Activated naive CD8-positive, alpha-beta T cell treated with anti-CD3 and anti-CD28 coated beads, Interleukin-2, amount 10 ng/mL, durations not matched to agents 7 days and 5 days (primary cell): Measurements from ENCODE around the gene TJP1. TPM values are rescaled to one million over a fixed set of nuclear protein-coding genes. Genes with fewer than 3 reads are reported as not detected.

Experiments
- ATAC-seq: fragments of 150-1000 bp; cut with Tn5 transposase; one replicate; pipeline ENCODE4 v1.10.0; 2021; ENCODE audit warnings: low read depth, moderate library complexity
- POLR2A ChIA-PET: fragments of 350-600 bp; sonication (Branson Sonifier 250); formaldehyde crosslinking; loops from one replicate; lab custom pipeline; 2021; ENCODE audit warnings: antibody characterized with exemption; lab: Charles Lee
- DNase-seq: peaks from one replicate; pipeline ENCODE4 v3.0.0; 2021
- H3K27ac Mint-ChIP-seq: one replicate; pipeline ENCODE4 v1.8.0; 2022; ENCODE audit warnings: mild to moderate bottlenecking, mixed read lengths
- H3K27me3 Mint-ChIP-seq: one replicate; pipeline ENCODE4 v1.8.0; 2022; ENCODE audit warnings: mild to moderate bottlenecking, moderate library complexity, mixed read lengths
- H3K36me3 Mint-ChIP-seq: one replicate; pipeline ENCODE4 v1.8.0; 2021; ENCODE audit warnings: mild to moderate bottlenecking, mixed read lengths
- H3K4me1 Mint-ChIP-seq: one replicate; pipeline ENCODE4 v1.8.0; 2021; ENCODE audit warnings: mixed read lengths
- H3K4me3 Mint-ChIP-seq: one replicate; pipeline ENCODE4 v1.8.0; 2022; ENCODE audit warnings: mild to moderate bottlenecking, moderate library complexity, mixed read lengths
- H3K9me3 Mint-ChIP-seq: one replicate; pipeline ENCODE4 v1.8.0; 2021; ENCODE audit warnings: mixed read lengths
- total RNA-seq, 2 experiments: library from RNA; stranded (reverse); gene quantifications; one replicate each; pipeline ENCODE4 v1.2.3, GENCODE V29; 2021

TJP1 gene
- not detected for total RNA-seq

GRCh38 chr15:29822100-29822683 lies at the start of gene TJP1:
Gene TJP1, minus strand, starts transcription at chr15:29822468. Its CDS starts 440 bp downstream, at chr15:29822028.
- Mint-ChIP-seq H3K36me3 (no peaks in the 10 kb centered on the region), H3K4me1 (peaks cover 14% of the 10 kb centered on the region), H3K27ac (no peak within 1 kb of the TSS), H3K4me3 (no peak within 1 kb of the TSS), H3K27me3 (peaks cover 77% of the 10 kb centered on the region), H3K9me3 (peaks cover 6% of the 10 kb centered on the region)
- DNase-seq: no peak
- ATAC-seq: no peak
- POLR2A ChIA-PET: no interaction called here

- H3K9me3 Mint-ChIP-seq: no peaks in the 10 kb centered on the region
- H3K36me3 Mint-ChIP-seq: no peaks in the 10 kb centered on the region
- DNase-seq (no peak), ATAC-seq (no peak)
- POLR2A ChIA-PET: no interaction called here
- no peak overlapping the region for H3K27ac Mint-ChIP-seq
- no peak overlapping the region for H3K4me3 Mint-ChIP-seq
- H3K4me1 Mint-ChIP-seq: no peaks in the 10 kb centered on the region
- peaks cover 11% of the 10 kb centered on the region for H3K27me3 Mint-ChIP-seq
Measured at GRCh38 chr15:29871401-29871800, 49.1 kb upstream of the TJP1 start.

- POLR2A ChIA-PET: no interaction called here
- H3K27me3 Mint-ChIP-seq: peaks cover 11% of the 10 kb centered on the region
- no peak overlapping the region for H3K4me3 Mint-ChIP-seq
- no peaks in the 10 kb centered on the region for H3K9me3 Mint-ChIP-seq
- DNase-seq (no peak), ATAC-seq (no peak)
- no peak overlapping the region for H3K27ac Mint-ChIP-seq
- H3K4me1 Mint-ChIP-seq: no peaks in the 10 kb centered on the region
- H3K36me3 Mint-ChIP-seq: no peaks in the 10 kb centered on the region
Measured at GRCh38 chr15:29870495-29871151, 48.4 kb upstream of the TJP1 start.

- H3K27ac Mint-ChIP-seq: no peak overlapping the region
- no peak overlapping the region for H3K4me3 Mint-ChIP-seq
- H3K4me1 Mint-ChIP-seq: no peaks in the 10 kb centered on the region
- peaks cover 11% of the 10 kb centered on the region for H3K27me3 Mint-ChIP-seq
- no peaks in the 10 kb centered on the region for H3K9me3 Mint-ChIP-seq
- DNase-seq: no peak
- no peak for ATAC-seq
- POLR2A ChIA-PET: no interaction called here
- H3K36me3 Mint-ChIP-seq: no peaks in the 10 kb centered on the region
Measured at GRCh38 chr15:29867241-29868000, 45.2 kb upstream of the TJP1 start.

- no peak for DNase-seq
- Mint-ChIP-seq H3K27me3 (peaks cover 9% of the 10 kb centered on the region), H3K27ac (no peak overlapping the region), H3K4me3 (no peak overlapping the region), H3K4me1 (no peaks in the 10 kb centered on the region), H3K9me3 (no peaks in the 10 kb centered on the region), H3K36me3 (no peaks in the 10 kb centered on the region)
- POLR2A ChIA-PET: no interaction called here
- ATAC-seq: no peak
Measured at GRCh38 chr15:29866337-29866736, 44.1 kb upstream of the TJP1 start.

- ATAC-seq: no peak
- H3K36me3 Mint-ChIP-seq: no peaks in the 10 kb centered on the region
- POLR2A ChIA-PET: no interaction called here
- no peak overlapping the region for H3K27ac Mint-ChIP-seq
- no peak overlapping the region for H3K4me3 Mint-ChIP-seq
- no peak for DNase-seq
- no peaks in the 10 kb centered on the region for H3K9me3 Mint-ChIP-seq
- peaks cover 1% of the 10 kb centered on the region for H3K4me1 Mint-ChIP-seq
- peaks cover 2% of the 10 kb centered on the region for H3K27me3 Mint-ChIP-seq
Measured at GRCh38 chr15:29864501-29864900, 42.2 kb upstream of the TJP1 start.

- peaks cover 1% of the 10 kb centered on the region for H3K4me1 Mint-ChIP-seq
- DNase-seq (no peak), ATAC-seq (no peak)
- H3K27ac Mint-ChIP-seq: no peak overlapping the region
- POLR2A ChIA-PET: no interaction called here
- peaks cover 2% of the 10 kb centered on the region for H3K27me3 Mint-ChIP-seq
- no peaks in the 10 kb centered on the region for H3K36me3 Mint-ChIP-seq
- no peak overlapping the region for H3K4me3 Mint-ChIP-seq
- H3K9me3 Mint-ChIP-seq: no peaks in the 10 kb centered on the region
Measured at GRCh38 chr15:29863438-29863837, 41.2 kb upstream of the TJP1 start.

GRCh38 chr15:29862271-29862670 lies 40.0 kb upstream of the TJP1 start:
- Mint-ChIP-seq H3K36me3 (no peaks in the 10 kb centered on the region), H3K4me3 (no peak overlapping the region)
- ATAC-seq: no peak

GRCh38 chr15:29860872-29861271 lies 38.6 kb upstream of the TJP1 start:
- Mint-ChIP-seq H3K27me3 (peaks cover 3% of the 10 kb centered on the region), H3K4me1 (peaks cover 1% of the 10 kb centered on the region), H3K9me3 (no peaks in the 10 kb centered on the region), H3K27ac (no peak overlapping the region), H3K4me3 (no peak overlapping the region), H3K36me3 (no peaks in the 10 kb centered on the region)
- no peak for ATAC-seq
- DNase-seq: no peak
- POLR2A ChIA-PET: no interaction called here

More at GRCh38 chr15:29862271-29862670, 40.0 kb upstream of the TJP1 start:
- no peak for DNase-seq
- H3K4me1 Mint-ChIP-seq: peaks cover 1% of the 10 kb centered on the region
- no peak overlapping the region for H3K27ac Mint-ChIP-seq
- H3K27me3 Mint-ChIP-seq: peaks cover 2% of the 10 kb centered on the region
- H3K9me3 Mint-ChIP-seq: no peaks in the 10 kb centered on the region
- POLR2A ChIA-PET: no interaction called here

- DNase-seq (no peak), ATAC-seq (no peak)
- H3K9me3 Mint-ChIP-seq: no peaks in the 10 kb centered on the region
- POLR2A ChIA-PET: no interaction called here
- peaks cover 7% of the 10 kb centered on the region for H3K27me3 Mint-ChIP-seq
- H3K4me1 Mint-ChIP-seq: peaks cover 1% of the 10 kb centered on the region
- H3K27ac Mint-ChIP-seq: no peak overlapping the region
- no peaks in the 10 kb centered on the region for H3K36me3 Mint-ChIP-seq
- no peak overlapping the region for H3K4me3 Mint-ChIP-seq
Measured at GRCh38 chr15:29859973-29860715, 37.9 kb upstream of the TJP1 start.

GRCh38 chr15:29859293-29859692 lies 37.0 kb upstream of the TJP1 start:
- peaks cover 1% of the 10 kb centered on the region for H3K4me1 Mint-ChIP-seq
- H3K27me3 Mint-ChIP-seq: peaks cover 9% of the 10 kb centered on the region
- no peak overlapping the region for H3K4me3 Mint-ChIP-seq
- POLR2A ChIA-PET: no interaction called here
- DNase-seq (no peak), ATAC-seq (no peak)
- H3K27ac Mint-ChIP-seq: no peak overlapping the region
- no peaks in the 10 kb centered on the region for H3K9me3 Mint-ChIP-seq
- H3K36me3 Mint-ChIP-seq: no peaks in the 10 kb centered on the region

- POLR2A ChIA-PET: no interaction called here
- peaks cover 1% of the 10 kb centered on the region for H3K4me1 Mint-ChIP-seq
- H3K9me3 Mint-ChIP-seq: no peaks in the 10 kb centered on the region
- no peak overlapping the region for H3K4me3 Mint-ChIP-seq
- H3K27ac Mint-ChIP-seq: no peak overlapping the region
- H3K27me3 Mint-ChIP-seq: peaks cover 11% of the 10 kb centered on the region
- no peak for ATAC-seq
- H3K36me3 Mint-ChIP-seq: no peaks in the 10 kb centered on the region
- no peak for DNase-seq
Measured at GRCh38 chr15:29857221-29857789, 35.0 kb upstream of the TJP1 start.

- H3K4me3 Mint-ChIP-seq: no peak overlapping the region
- no peaks in the 10 kb centered on the region for H3K9me3 Mint-ChIP-seq
- DNase-seq (no peak), ATAC-seq (no peak)
- H3K36me3 Mint-ChIP-seq: no peaks in the 10 kb centered on the region
- H3K4me1 Mint-ChIP-seq: no peaks in the 10 kb centered on the region
- POLR2A ChIA-PET: no interaction called here
- H3K27me3 Mint-ChIP-seq: peaks cover 9% of the 10 kb centered on the region
- no peak overlapping the region for H3K27ac Mint-ChIP-seq
Measured at GRCh38 chr15:29854413-29854812, 32.1 kb upstream of the TJP1 start.
